PFSK-1 (cell line): Measurements from ENCODE around the gene PPIC.

ENCODE experiments used
- FOXP2 ChIP-seq: optimal IDR thresholded peaks from 2 replicates; pipeline ENCODE3; 2011; ENCODE audit warnings: borderline replicate concordance, control low read depth, inconsistent platforms; ENCODE audit not compliant: insufficient read depth; ENCODE audit errors: extremely low read length, extremely low read depth
- POLR2AphosphoS5 ChIP-seq: IDR thresholded peaks from 2 replicates; pipeline ENCODE4 v1.6.1; 2012; ENCODE audit warnings: low read depth, mild to moderate bottlenecking, control low read depth, low read length, moderate library complexity
- REST ChIP-seq, 2 experiments: IDR thresholded peaks; 2 replicates each; pipeline versions ENCODE4 v1.6.1 to v1.8.0; 2011 to 2012; ENCODE audit warnings: low read depth in 2 of 2, low read length in 2 of 2, control low read depth in 1 of 2, inconsistent platforms in 1 of 2, mild to moderate bottlenecking in 1 of 2, moderate library complexity in 1 of 2; ENCODE audit not compliant: insufficient read depth in 1 of 2
- SIN3A ChIP-seq: IDR thresholded peaks from 2 replicates; pipeline ENCODE4 v1.6.1; 2012; ENCODE audit warnings: mild to moderate bottlenecking, low read length, moderate library complexity, borderline replicate concordance; ENCODE audit not compliant: insufficient read depth
- TAF1 ChIP-seq: IDR thresholded peaks from 2 replicates; pipeline ENCODE4 v1.6.1; 2012; ENCODE audit warnings: low read length, control low read depth, borderline replicate concordance; ENCODE audit not compliant: insufficient read depth

GRCh38 chr5:123007754-123008153 lies 28.8 kb downstream of the PPIC start:
- no peak for TF ChIP-seq POLR2AphosphoS5
- no peak for TF ChIP-seq SIN3A
- no peak for TF ChIP-seq TAF1
- no peak for TF ChIP-seq REST (IDR thresholded peaks at IDR 0.05; ENCODE audit: insufficient read depth in 1 of 2, low read depth in 2 of 2, low read length in 2 of 2)
- TF ChIP-seq FOXP2: no peak
